ENCODE measurements around the gene TWNK. TPM values are rescaled to one million over a fixed set of nuclear protein-coding genes. Genes with fewer than 3 reads are reported as not detected.
"Not testable (repeated sequence)": the region's sequence is repeated elsewhere in the genome, so short reads cannot be mapped to it uniquely, and the experiment has no call there.

TWNK gene
- total RNA-seq, 2 donors from 2014 or later, result 5.3 to 16.6 TPM

- ATAC-seq (ENCODE audit: insufficient number of reproducible peaks, low FRiP score, low read depth) (no peak), DNase-seq (ENCODE audit: low spot score) (no peak)
- peak overlapping the region; percentile 81 for H3K4me3 ChIP-seq
- no peaks in the 10 kb centered on the region for H3K27me3 ChIP-seq (replicated peaks; ENCODE audit: insufficient read depth)
- H3K9me3 ChIP-seq, result no peaks in the 10 kb centered on the region
- H3K4me1 ChIP-seq (ENCODE audit: control insufficient read depth in 1 of 2, low read depth in 2 of 2), result peaks cover 8 to 15% of the 10 kb centered on the region in 2 donors
- no peak for TF ChIP-seq CTCF (IDR thresholded peaks at IDR 0.05)
- no peak overlapping the region for H3K27ac ChIP-seq
- no peaks in the 10 kb centered on the region for H3K36me3 ChIP-seq
Measured at GRCh38 chr10:100970076-100970913, 17.0 kb upstream of the TWNK start.

GRCh38 chr10:100970914-100971811 lies 16.2 kb upstream of the TWNK start:
- peaks cover 8 to 15% of the 10 kb centered on the region in 2 donors for H3K4me1 ChIP-seq (ENCODE audit: control insufficient read depth in 1 of 2, low read depth in 2 of 2)
- no peak overlapping the region for H3K27ac ChIP-seq
- H3K4me3 ChIP-seq, result no peak overlapping the region
- TF ChIP-seq CTCF (IDR thresholded peaks at IDR 0.05), result no peak
- no peaks in the 10 kb centered on the region for H3K9me3 ChIP-seq
- H3K27me3 ChIP-seq (replicated peaks; ENCODE audit: insufficient read depth), result no peaks in the 10 kb centered on the region
- DNase-seq (ENCODE audit: low spot score) (no peak), ATAC-seq (ENCODE audit: insufficient number of reproducible peaks, low FRiP score, low read depth) (no peak)
- no peaks in the 10 kb centered on the region for H3K36me3 ChIP-seq

GRCh38 chr10:100972115-100972903 lies 15.0 kb upstream of the TWNK start:
- no peaks in the 10 kb centered on the region for H3K9me3 ChIP-seq
- no peaks in the 10 kb centered on the region for H3K36me3 ChIP-seq
- peaks cover 8 to 15% of the 10 kb centered on the region in 2 donors for H3K4me1 ChIP-seq (ENCODE audit: control insufficient read depth in 1 of 2, low read depth in 2 of 2)
- H3K27ac ChIP-seq, result no peak overlapping the region
- H3K27me3 ChIP-seq (replicated peaks; ENCODE audit: insufficient read depth), result no peaks in the 10 kb centered on the region
- no peak for DNase-seq (ENCODE audit: low spot score)
- no peak overlapping the region for H3K4me3 ChIP-seq
- no peak for ATAC-seq (ENCODE audit: insufficient number of reproducible peaks, low FRiP score, low read depth)
- TF ChIP-seq CTCF (IDR thresholded peaks at IDR 0.05), result no peak

GRCh38 chr10:100972904-100973535 lies 14.3 kb upstream of the TWNK start:
- no peak for DNase-seq (ENCODE audit: low spot score)
- no peak overlapping the region for H3K4me3 ChIP-seq
- H3K27me3 ChIP-seq (replicated peaks; ENCODE audit: insufficient read depth), result no peaks in the 10 kb centered on the region
- no peaks in the 10 kb centered on the region for H3K9me3 ChIP-seq
- no peaks in the 10 kb centered on the region for H3K36me3 ChIP-seq
- no peak for ATAC-seq (ENCODE audit: insufficient number of reproducible peaks, low FRiP score, low read depth)
- peaks cover 8 to 15% of the 10 kb centered on the region in 2 donors for H3K4me1 ChIP-seq (ENCODE audit: control insufficient read depth in 1 of 2, low read depth in 2 of 2)
- TF ChIP-seq CTCF (IDR thresholded peaks at IDR 0.05), result no peak
- H3K27ac ChIP-seq, result no peak overlapping the region

GRCh38 chr10:100975397-100975796 lies 11.9 kb upstream of the TWNK start:
- not testable (repeated sequence) for H3K4me3 ChIP-seq; DNase-seq (ENCODE audit: low spot score); H3K9me3 ChIP-seq; H3K27me3 ChIP-seq (replicated peaks; ENCODE audit: insufficient read depth); H3K4me1 ChIP-seq (ENCODE audit: control insufficient read depth in 1 of 2, low read depth in 2 of 2); H3K27ac ChIP-seq; ATAC-seq (ENCODE audit: insufficient number of reproducible peaks, low FRiP score, low read depth); H3K36me3 ChIP-seq
